ENCODE results near the gene ZNF385A.

ZNF385A gene

DNA sequence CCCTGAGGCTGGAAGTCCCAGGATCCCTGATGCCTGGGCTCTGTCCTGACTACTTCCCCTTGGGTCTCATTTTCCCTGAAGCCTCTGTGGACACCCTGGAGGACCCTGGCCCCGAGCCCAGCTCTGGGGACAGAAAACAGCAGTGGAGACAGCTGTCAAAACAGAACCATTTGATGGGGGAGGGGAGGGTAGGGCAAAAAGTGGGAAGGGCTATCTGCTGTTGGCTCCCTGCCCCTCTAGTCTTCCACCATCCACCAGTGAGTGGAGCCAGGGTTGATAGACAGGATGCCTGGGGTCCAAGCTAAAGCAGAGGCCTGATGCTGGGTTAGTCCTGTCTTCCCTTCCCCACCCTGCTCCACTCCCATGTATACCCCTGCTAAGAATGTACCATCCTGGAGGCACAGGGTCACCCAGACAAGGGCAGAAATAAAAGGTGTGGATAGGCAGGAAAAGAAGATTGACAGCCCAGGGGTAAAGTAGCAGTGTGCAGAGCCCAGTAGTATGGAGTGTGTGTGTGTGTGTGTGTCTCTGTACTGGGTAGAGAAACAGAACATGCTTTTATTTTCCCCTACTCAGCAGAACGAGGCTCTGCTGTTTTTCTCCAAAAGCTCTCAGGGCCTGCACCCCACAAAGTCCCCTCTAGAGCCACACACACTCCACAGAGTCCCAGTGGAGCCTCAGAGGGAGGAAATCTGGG, 9.8 kb downstream of the ZNF385A start:
- ChIA-PET CTCF (no interaction called here), POLR2A (interaction anchor here (1.8 kb wide), 1 partner anchor 95 kb away, joined by 6 read pairs; the partner anchor contains the start of gene CBX5)
- TF ChIP-seq FOXK2 (IDR thresholded peaks at IDR 0.05) = no peak
- TF ChIP-seq, protein P1, sequence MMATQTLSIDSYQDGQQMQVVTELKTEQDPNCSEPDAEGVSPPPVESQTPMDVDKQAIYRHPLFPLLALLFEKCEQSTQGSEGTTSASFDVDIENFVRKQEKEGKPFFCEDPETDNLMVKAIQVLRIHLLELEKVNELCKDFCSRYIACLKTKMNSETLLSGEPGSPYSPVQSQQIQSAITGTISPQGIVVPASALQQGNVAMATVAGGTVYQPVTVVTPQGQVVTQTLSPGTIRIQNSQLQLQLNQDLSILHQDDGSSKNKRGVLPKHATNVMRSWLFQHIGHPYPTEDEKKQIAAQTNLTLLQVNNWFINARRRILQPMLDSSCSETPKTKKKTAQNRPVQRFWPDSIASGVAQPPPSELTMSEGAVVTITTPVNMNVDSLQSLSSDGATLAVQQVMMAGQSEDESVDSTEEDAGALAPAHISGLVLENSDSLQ (IDR thresholded peaks at IDR 0.05) = peak; percentile 44
- DNase-seq (ENCODE audit: extremely low spot score) = no peak

DNA sequence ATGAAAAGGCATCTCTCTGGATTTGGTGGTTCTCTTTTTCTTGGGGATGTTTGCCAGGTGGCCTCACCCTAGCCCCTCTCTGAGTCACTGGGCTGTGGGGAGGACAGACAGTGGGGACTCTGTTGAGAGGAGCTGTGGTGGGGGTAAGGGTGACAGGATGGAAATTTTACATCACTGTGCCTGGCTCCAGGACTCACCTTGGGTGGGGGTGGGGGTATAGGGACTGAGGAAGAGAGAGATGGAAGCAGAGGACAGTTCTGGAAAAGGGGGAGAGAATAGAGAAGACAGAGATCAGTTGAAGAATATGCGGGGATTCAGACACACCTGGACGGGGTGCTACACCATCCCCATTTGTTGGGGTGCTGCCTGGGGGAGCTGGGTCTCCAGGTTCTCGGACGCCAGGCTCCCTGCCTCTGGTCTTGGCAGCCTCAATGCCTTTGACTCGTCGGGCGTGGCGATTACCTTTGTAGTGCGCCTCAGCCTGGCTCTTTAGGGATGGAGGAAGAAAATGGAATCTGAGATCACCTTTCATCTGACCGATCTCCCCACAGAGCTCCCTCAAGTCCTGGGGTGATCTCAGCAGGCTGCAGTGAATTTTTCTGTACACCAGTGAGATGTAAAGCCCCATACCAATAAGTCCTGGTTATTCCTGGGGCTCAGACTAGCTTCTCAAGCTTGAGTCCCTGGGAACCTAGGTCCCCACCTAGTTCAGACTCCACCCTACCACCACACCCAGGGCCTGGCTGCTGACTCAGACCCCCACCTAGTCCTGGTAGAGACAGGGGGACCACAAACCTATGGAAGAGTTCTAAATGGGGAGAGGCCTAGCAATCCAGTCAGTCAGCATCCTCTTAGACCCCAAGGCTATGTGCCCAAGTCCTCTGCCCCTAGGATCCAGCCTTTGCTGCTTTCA, 10.6 kb downstream of the ZNF385A start:
- ChIA-PET CTCF (no interaction called here), POLR2A (interaction anchor here (1.8 kb wide), 1 partner anchor 94 kb away, joined by 6 read pairs; the partner anchor contains the start of gene CBX5)
- TF ChIP-seq SUZ12 (IDR thresholded peaks at IDR 0.05) (no peak), HDGF (IDR thresholded peaks at IDR 0.05; ENCODE audit: borderline replicate concordance) (no peak), BHLHE40 (IDR thresholded peaks at IDR 0.05; ENCODE audit: borderline replicate concordance) (no peak), CTBP1 (IDR thresholded peaks at IDR 0.05; ENCODE audit: borderline replicate concordance) (no peak), FOXA1 (IDR thresholded peaks at IDR 0.05) (no peak)
- DNase-seq (ENCODE audit: extremely low spot score) = no peak

DNA sequence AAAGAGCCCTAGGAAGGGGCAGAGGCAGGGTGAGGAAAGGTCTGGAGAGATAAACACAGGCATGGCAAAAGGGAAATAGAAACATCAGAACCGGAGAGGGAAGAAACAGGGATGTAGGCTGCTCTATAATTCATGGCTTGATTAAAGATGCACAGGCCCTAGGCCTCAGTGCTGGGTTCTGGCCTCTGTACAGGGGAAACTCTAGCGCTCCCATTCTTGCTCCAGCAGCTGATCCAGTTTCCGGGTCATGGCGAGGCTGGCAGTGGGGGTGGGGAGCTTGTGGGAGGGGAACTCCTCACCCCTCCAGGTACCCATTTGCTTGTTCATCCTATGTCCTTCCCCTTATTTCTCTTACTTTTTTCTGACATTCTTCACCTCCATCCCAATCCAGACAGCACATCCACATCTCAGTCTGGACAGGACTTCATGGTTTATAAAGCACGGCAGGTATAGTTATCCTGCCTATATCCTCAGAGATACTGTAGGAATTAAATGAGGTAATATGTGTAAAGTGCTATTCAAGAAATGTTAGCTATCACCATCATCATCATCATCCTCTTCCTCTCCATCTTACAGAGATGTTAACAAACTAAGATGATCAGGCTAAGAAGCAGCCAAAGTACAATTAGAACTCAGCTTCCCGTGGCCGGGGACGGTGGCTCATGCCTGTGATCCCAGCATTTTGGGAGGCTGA, 12.3 kb downstream of the ZNF385A start:
- CTCF ChIA-PET = interaction anchor here (0.6 to 0.7 kb wide), 2 partner anchors 16 to 37 kb away, joined by 3 read pairs; no protein-coding TSS in a partner anchor
- POLR2A ChIA-PET = no interaction called here
- DNase-seq (ENCODE audit: extremely low spot score) = no peak
- no peak for TF ChIP-seq FOXM1 (IDR thresholded peaks at IDR 0.05; ENCODE audit: borderline replicate concordance)
- TF ChIP-seq BHLHE40 (IDR thresholded peaks at IDR 0.05; ENCODE audit: borderline replicate concordance) = no peak
- no peak for TF ChIP-seq LEF1 (IDR thresholded peaks at IDR 0.05; ENCODE audit: borderline replicate concordance)

DNA sequence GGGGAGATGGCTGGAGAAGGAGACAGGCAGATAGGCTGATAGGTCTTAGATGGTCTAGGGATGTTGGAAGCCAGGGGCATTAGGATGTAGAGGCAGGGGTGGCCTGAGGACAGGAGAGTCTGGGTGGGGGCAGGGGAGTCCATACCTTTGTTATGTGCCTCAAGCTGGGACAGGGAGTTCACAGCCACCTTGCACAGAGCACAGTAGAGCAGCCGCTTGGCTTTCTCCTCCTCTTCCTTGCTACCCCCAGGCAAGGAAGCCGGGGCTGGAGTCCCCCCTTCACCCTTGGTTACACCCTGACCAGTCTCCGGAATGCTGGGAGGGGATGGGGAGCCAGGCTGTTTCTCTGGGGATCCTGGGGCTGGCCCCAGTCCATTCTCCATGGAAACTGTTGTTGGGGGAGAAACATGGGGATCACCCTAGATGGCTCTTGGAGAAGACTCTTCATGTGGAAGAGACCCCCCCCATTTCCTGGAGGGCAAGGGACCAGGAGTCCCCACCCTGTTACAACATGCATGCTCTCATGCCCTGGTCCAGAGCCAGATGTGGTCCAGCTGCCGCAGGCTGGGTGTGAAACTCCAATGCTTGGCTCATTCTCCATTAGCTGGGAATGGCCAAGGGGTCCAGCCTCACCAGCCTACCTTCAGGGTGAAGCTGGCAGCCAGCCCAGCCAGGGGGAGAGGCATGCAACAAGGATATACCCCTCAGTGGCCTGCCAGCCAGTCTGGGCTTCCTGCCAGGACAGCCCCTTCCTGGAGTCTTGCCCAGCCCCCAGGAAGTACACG, 13.0 kb downstream of the ZNF385A start:
- no peak for DNase-seq (ENCODE audit: extremely low spot score)
- ChIA-PET POLR2A (interaction anchor here (0.9 kb wide), 1 partner anchor 91 kb away, joined by 3 read pairs; the partner anchor contains the start of gene HNRNPA1), CTCF (interaction anchor here (0.8 to 1.8 kb wide), 6 partner anchors 8 to 155 kb away, joined by 3 to 38 read pairs (median 4); partner anchors contain the start of gene ZNF385A)
- no peak for TF ChIP-seq BHLHE40 (IDR thresholded peaks at IDR 0.05; ENCODE audit: borderline replicate concordance)
- no peak for TF ChIP-seq ZNF384 (IDR thresholded peaks at IDR 0.05)
- TF ChIP-seq FOXK2 (IDR thresholded peaks at IDR 0.05) = no peak
- no peak for TF ChIP-seq NFRKB (IDR thresholded peaks at IDR 0.05)

DNA sequence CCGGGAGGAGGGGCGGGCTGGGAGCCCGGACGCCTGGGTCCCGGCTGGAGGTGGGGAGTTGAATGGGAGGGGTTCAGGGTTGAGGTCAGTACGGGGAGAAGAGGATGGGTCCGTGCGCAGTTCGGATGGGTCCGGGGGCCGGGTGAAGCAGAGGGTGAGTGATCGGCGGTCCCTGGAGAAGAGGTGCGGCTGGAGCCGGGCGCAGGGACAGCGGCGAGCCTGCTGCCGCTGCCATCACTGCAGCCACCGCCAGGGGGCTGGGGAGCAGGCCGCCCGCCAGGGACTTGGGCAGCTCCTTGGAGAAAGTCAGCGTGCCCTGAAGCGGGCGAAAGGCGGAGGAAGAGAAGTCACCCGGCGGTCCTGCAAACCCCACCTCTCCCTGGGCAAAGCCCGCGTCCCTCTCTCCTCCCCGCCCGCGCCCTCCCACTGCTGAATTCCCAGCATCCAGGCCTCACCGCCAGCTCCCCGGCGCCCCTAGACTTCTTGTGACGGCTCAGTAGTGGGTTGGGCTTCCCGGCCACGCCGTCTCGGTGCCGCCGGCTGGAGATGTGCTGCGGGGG, 14.3 kb downstream of the ZNF385A start:
- TF ChIP-seq, protein P1 (IDR thresholded peaks at IDR 0.05) = no peak
- TF ChIP-seq SP1 (IDR thresholded peaks at IDR 0.05) = no peak
- TF ChIP-seq ELF4 (IDR thresholded peaks at IDR 0.05) = no peak
- no peak for TF ChIP-seq FOXA1 (IDR thresholded peaks at IDR 0.05)
- no peak for TF ChIP-seq SUZ12 (IDR thresholded peaks at IDR 0.05)
- TF ChIP-seq HDGF (IDR thresholded peaks at IDR 0.05; ENCODE audit: borderline replicate concordance) = no peak
- TF ChIP-seq BHLHE40 (IDR thresholded peaks at IDR 0.05; ENCODE audit: borderline replicate concordance) = no peak
- TF ChIP-seq ZNF384 (IDR thresholded peaks at IDR 0.05) = no peak
- peak; percentile 85 for DNase-seq (ENCODE audit: extremely low spot score)
- CTCF ChIA-PET = interaction anchor here (0.6 to 1.8 kb wide), 9 partner anchors 10 to 364 kb away, joined by 3 to 38 read pairs (median 4); partner anchors contain the start of genes CBX5, HNRNPA1 and ZNF385A
- POLR2A ChIA-PET = interaction anchor here (0.6 to 1.0 kb wide), 2 partner anchors 9 to 29 kb away, joined by 3 to 4 read pairs; no protein-coding TSS in a partner anchor

DNA sequence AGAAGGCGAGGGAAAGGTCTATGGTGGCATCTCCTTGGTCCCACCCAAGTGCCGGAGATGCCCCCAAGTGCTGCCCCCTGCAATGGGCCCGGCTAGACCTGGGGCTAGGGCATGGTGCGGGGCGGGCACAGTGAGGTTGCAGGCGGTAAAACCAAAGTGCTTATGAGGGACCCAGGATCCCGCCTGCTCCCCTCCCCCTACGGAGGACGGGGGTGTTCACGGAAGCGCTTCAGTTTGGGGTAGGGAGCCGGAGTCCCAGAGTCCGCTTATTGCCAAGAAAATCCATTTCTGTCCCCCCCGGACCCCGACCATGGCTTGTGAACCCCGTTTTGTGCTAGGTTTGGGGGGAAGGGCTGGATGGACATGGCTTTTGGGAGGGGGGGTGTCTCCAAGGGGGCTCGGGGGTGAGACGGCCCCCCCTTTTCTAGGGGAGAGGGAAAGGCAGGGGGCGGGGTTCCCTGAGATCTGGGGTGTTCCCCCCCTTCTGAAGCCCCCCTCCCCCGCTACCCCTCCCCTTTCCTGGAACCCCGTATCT, 14.9 kb downstream of the ZNF385A start:
- no peak for DNase-seq (ENCODE audit: extremely low spot score)
- ChIA-PET POLR2A (interaction anchor here (0.6 to 1.0 kb wide), 2 partner anchors 10 to 30 kb away, joined by 3 to 4 read pairs; no protein-coding TSS in a partner anchor), CTCF (interaction anchor here (0.9 to 1.8 kb wide), 7 partner anchors 10 to 363 kb away, joined by 3 to 38 read pairs (median 4); no protein-coding TSS in a partner anchor)
- TF ChIP-seq ELF4 (IDR thresholded peaks at IDR 0.05) = no peak
- TF ChIP-seq, protein P1 (IDR thresholded peaks at IDR 0.05) = no peak
- no peak for TF ChIP-seq BHLHE40 (IDR thresholded peaks at IDR 0.05; ENCODE audit: borderline replicate concordance)
- TF ChIP-seq FOXM1 (IDR thresholded peaks at IDR 0.05; ENCODE audit: borderline replicate concordance) = no peak
- TF ChIP-seq HDGF (IDR thresholded peaks at IDR 0.05; ENCODE audit: borderline replicate concordance) = no peak
- TF ChIP-seq NFRKB (IDR thresholded peaks at IDR 0.05) = no peak
- TF ChIP-seq LEF1 (IDR thresholded peaks at IDR 0.05; ENCODE audit: borderline replicate concordance) = no peak
- TF ChIP-seq TARDBP (IDR thresholded peaks at IDR 0.05) = no peak
- no peak for TF ChIP-seq SP1 (IDR thresholded peaks at IDR 0.05)
- no peak for TF ChIP-seq FOXK2 (IDR thresholded peaks at IDR 0.05)
- no peak for TF ChIP-seq L3MBTL2 (conservative IDR thresholded peaks at IDR 0.05)
- TF ChIP-seq ZNF384 (IDR thresholded peaks at IDR 0.05) = no peak
- TF ChIP-seq SUZ12 (IDR thresholded peaks at IDR 0.05) = no peak
- no peak for TF ChIP-seq FOXA1 (IDR thresholded peaks at IDR 0.05)
- TF ChIP-seq CTBP1 (IDR thresholded peaks at IDR 0.05; ENCODE audit: borderline replicate concordance) = no peak
- no peak for TF ChIP-seq ARNT (IDR thresholded peaks at IDR 0.05)

All from HEK293T (cell line).